PFSK-1 (cell line): Measurements from ENCODE around the gene SAMD10.

Experiments used
- POLR2AphosphoS5 ChIP-seq: IDR thresholded peaks from 2 replicates; pipeline ENCODE4 v1.6.1; 2012; ENCODE audit warnings: low read depth, mild to moderate bottlenecking, control low read depth, low read length, moderate library complexity
- TAF1 ChIP-seq: IDR thresholded peaks from 2 replicates; pipeline ENCODE4 v1.6.1; 2012; ENCODE audit warnings: low read length, control low read depth, borderline replicate concordance; ENCODE audit not compliant: insufficient read depth
- TF ChIP-seq, protein P1 (sequence below), 2 experiments: IDR thresholded peaks; 2 replicates each; pipeline versions ENCODE4 v1.6.1 to v1.8.0; 2011 to 2012; ENCODE audit warnings: low read depth in 2 of 2, low read length in 2 of 2, control low read depth in 1 of 2, inconsistent platforms in 1 of 2, mild to moderate bottlenecking in 1 of 2, moderate library complexity in 1 of 2; ENCODE audit not compliant: insufficient read depth in 1 of 2

- TF ChIP-seq POLR2AphosphoS5 (no peak), TAF1 (no peak)
- TF ChIP-seq, protein P1, sequence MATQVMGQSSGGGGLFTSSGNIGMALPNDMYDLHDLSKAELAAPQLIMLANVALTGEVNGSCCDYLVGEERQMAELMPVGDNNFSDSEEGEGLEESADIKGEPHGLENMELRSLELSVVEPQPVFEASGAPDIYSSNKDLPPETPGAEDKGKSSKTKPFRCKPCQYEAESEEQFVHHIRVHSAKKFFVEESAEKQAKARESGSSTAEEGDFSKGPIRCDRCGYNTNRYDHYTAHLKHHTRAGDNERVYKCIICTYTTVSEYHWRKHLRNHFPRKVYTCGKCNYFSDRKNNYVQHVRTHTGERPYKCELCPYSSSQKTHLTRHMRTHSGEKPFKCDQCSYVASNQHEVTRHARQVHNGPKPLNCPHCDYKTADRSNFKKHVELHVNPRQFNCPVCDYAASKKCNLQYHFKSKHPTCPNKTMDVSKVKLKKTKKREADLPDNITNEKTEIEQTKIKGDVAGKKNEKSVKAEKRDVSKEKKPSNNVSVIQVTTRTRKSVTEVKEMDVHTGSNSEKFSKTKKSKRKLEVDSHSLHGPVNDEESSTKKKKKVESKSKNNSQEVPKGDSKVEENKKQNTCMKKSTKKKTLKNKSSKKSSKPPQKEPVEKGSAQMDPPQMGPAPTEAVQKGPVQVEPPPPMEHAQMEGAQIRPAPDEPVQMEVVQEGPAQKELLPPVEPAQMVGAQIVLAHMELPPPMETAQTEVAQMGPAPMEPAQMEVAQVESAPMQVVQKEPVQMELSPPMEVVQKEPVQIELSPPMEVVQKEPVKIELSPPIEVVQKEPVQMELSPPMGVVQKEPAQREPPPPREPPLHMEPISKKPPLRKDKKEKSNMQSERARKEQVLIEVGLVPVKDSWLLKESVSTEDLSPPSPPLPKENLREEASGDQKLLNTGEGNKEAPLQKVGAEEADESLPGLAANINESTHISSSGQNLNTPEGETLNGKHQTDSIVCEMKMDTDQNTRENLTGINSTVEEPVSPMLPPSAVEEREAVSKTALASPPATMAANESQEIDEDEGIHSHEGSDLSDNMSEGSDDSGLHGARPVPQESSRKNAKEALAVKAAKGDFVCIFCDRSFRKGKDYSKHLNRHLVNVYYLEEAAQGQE (IDR thresholded peaks at IDR 0.05; ENCODE audit: insufficient read depth in 1 of 2, low read depth in 2 of 2, low read length in 2 of 2) = no peak
These were observed 37.0 kb downstream of the SAMD10 start for GRCh38 chr20:63942250-63942951.
